K562 (cell line): ENCODE results near the gene PPP6C. TPM values are rescaled to one million over a fixed set of nuclear protein-coding genes. Genes with fewer than 3 reads are reported as not detected.

Experiments
- TAF1 ChIP-seq: IDR thresholded peaks from 2 replicates; pipeline ENCODE4 v1.6.1; 2011; ENCODE audit warnings: mild to moderate bottlenecking, low read length, moderate library complexity; ENCODE audit not compliant: insufficient read depth, control insufficient read depth, severe bottlenecking; ENCODE audit errors: extremely low read depth
- TEAD1 ChIP-seq, 2 experiments: fragments of 450-650 bp in 1 of 2; sonication (generic) in 1 of 2; formaldehyde crosslinking; IDR thresholded peaks; 2 replicates each; pipeline versions ENCODE4 v1.4.0 to v1.8.0; 2020 to 2022; ENCODE audit warnings: mild to moderate bottlenecking in 2 of 2, missing genetic modification reagents in 1 of 2
- ZHX1 ChIP-seq: fragments of 150-350 bp; conservative IDR thresholded peaks from 2 replicates; pipeline ENCODE4 v1.6.1; 2014; ENCODE audit warnings: low read length
- ZNF384 ChIP-seq: IDR thresholded peaks from 2 replicates; pipeline ENCODE4 v1.6.1; 2012; ENCODE audit warnings: low read depth, low read length, improper control_type of control experiment
- ZNF407 ChIP-seq: fragments of 450-650 bp; IDR thresholded peaks from 2 replicates; pipeline ENCODE4 v1.6.1; 2016; ENCODE audit warnings: low read depth
- polyA plus RNA-seq, 8 experiments: library from polyadenylated mRNA; depleted of rRNA in 4 of 8; stranded (reverse) in 5 of 8; unstranded in 3 of 8; fragments of >200 nt; fragmentation: Nextera tagmentation in 2 of 8; fragmentation: Illumina TruSeq in 1 of 8; extraction: Ambion mirVana in 2 of 8; extraction: Trizol in 1 of 8; gene quantifications; 2 replicates each; pipeline versions ENCODE4 v1.2.1 to v1.2.3, GENCODE V29; 2011 to 2014; ENCODE audit warnings: inconsistent platforms in 1 of 8, missing spikeins in 1 of 8
- total RNA-seq, 7 experiments: library from RNA; depleted of rRNA in 6 of 7; stranded (reverse); fragments of >200 nt in 6 of 7; fragmentation: Illumina TruSeq in 2 of 7; extraction: Trizol in 2 of 7; gene quantifications; 2 replicates each; pipeline versions ENCODE4 v1.2.1 to v1.2.3, GENCODE V29; 2011 to 2021; ENCODE audit warnings: low replicate concordance in 1 of 7
- TF ChIP-seq, protein P1 (sequence below), 2 experiments: IDR thresholded peaks in 1 of 2; conservative IDR thresholded peaks in 1 of 2; 2 replicates each; pipeline ENCODE4 v1.6.1; 2016; ENCODE audit warnings: low read depth in 2 of 2, mild to moderate bottlenecking in 1 of 2, missing compliant biosample characterization in 1 of 2, missing genetic modification characterization in 1 of 2, moderate library complexity in 1 of 2

The PPP6C gene
- total and polyA plus RNA-seq, 9 of the 15 experiments (the other 6 are each of a cell fraction or from before 2014, with no cell fraction given), result 18.8 to 44.8 (median 38.3) TPM

DNA sequence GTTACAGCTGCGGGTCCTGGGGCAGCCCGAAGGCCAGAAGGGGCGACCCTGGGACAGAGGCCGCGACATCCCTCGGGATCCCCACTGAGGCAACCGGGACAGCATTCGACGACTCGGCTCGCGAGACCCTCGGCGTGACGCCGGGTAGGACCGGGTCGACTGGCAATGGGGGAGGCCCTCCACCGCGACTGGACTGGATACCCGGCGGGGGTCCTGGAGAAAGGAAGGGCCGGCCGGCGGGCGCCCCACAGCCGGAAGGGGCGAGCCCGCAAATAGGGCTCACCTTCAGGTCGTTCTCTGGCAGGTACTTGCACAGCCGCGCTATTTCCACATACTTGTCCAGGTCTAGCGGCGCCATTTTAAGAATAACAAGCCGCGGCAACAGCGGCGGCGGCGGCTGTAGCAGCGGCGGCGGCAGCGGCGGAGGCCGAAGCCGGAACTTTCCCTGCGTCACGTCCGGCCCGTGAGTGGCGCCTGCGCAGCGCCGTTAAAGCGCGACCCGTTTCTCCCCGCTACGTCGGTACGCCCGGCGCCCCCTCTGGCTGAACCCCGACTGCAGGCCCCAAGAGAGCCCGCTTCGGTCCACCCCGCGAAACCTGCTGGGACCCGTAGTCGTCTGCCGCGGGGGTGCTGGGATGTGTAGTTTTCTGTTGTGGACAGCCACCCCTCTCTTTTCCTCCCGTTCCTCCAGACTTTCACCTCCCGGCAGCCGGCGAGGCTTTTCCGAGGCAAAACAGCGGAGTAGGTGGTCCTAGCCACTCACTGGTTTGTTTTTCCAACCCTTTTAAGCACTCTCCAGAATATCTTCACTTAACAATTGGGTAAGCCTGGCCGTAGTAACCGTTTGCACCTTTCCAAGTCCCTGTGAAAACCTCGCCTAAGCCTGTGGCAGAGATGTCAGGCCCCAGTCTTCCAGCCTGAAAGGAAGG lies at the start of gene PPP6C (continued):
- TF ChIP-seq ZNF407 (peak; percentile 100), ZHX1 (no peak), TEAD1 (CRISPR knock-in tag; IDR thresholded peaks at IDR 0.05) (peak in 1 of 2 experiments; percentile 65; a peak in 2 of 4 replicates), TAF1 (peak; percentile 65), ZNF384 (0 out of 2 replicates have a peak, but pooled peaks have one; percentile 21)
- TF ChIP-seq, protein P1, sequence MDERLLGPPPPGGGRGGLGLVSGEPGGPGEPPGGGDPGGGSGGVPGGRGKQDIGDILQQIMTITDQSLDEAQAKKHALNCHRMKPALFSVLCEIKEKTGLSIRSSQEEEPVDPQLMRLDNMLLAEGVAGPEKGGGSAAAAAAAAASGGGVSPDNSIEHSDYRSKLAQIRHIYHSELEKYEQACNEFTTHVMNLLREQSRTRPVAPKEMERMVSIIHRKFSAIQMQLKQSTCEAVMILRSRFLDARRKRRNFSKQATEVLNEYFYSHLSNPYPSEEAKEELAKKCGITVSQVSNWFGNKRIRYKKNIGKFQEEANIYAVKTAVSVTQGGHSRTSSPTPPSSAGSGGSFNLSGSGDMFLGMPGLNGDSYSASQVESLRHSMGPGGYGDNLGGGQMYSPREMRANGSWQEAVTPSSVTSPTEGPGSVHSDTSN (CRISPR knock-in tag; IDR thresholded peaks at IDR 0.05; ENCODE audit: low read depth), result 0 out of 2 replicates have a peak, but pooled peaks have one; percentile 1
- TF ChIP-seq, protein P1 (tag; conservative IDR thresholded peaks at IDR 0.05; ENCODE audit: low read depth), result no peak
